Measurements from ENCODE around the gene GP9. TPM values are rescaled to one million over a fixed set of nuclear protein-coding genes. Genes with fewer than 3 reads are reported as not detected.

Gene GP9
- not detected in 2 replicates for total RNA-seq

GRCh38 chr3:129060276-129061022 is at the start of gene GP9:
Gene GP9 (plus strand): TSS chr3:129060779. CDS start chr3:129061740, 961 bp downstream.
- CTCF ChIA-PET, result no interaction called here
- no peak for TF ChIP-seq CTCF (IDR thresholded peaks at IDR 0.05)

GRCh38 chr3:129013491-129013891 is 47.1 kb upstream of the GP9 start:
- Mint-ChIP-seq H3K4me1 (peaks cover 37% of the 10 kb centered on the region), H3K27me3 (peaks cover 3% of the 10 kb centered on the region), H3K9me3 (no peaks in the 10 kb centered on the region), H3K4me3 (no peak overlapping the region), H3K36me3 (ENCODE audit: low read depth) (no peaks in the 10 kb centered on the region), H3K27ac (no peak overlapping the region)
- ATAC-seq (ENCODE audit: low read depth) (no peak), DNase-seq (no peak)
- intact Hi-C loops (cut with micrococcal nuclease), result no loop called here
- POLR2A ChIA-PET, result interaction anchor here (0.6 kb wide), 1 partner anchor 9 kb away, joined by 6 read pairs; no protein-coding TSS in a partner anchor
- no peak for TF ChIP-seq CTCF (IDR thresholded peaks at IDR 0.05)
- CTCF ChIA-PET, result no interaction called here

More at GRCh38 chr3:129060276-129061022, at the start of gene GP9:
- H3K27ac Mint-ChIP-seq, result no peak within 1 kb of the TSS
- H3K9me3 Mint-ChIP-seq, result no peaks in the 10 kb centered on the region
- intact Hi-C loops (cut with micrococcal nuclease), result no loop called here
- POLR2A ChIA-PET, result no interaction called here
- H3K4me3 Mint-ChIP-seq, result no peak within 1 kb of the TSS
- peaks cover 5% of the 10 kb centered on the region for H3K4me1 Mint-ChIP-seq
- ATAC-seq (ENCODE audit: low read depth), result no peak
- peaks cover 38% of the 10 kb centered on the region for H3K27me3 Mint-ChIP-seq
- no peaks in the 10 kb centered on the region for H3K36me3 Mint-ChIP-seq (ENCODE audit: low read depth)
- DNase-seq, result no peak

- intact Hi-C loops (cut with micrococcal nuclease), result no loop called here
- Mint-ChIP-seq H3K4me1 (peaks cover 41% of the 10 kb centered on the region), H3K4me3 (no peak overlapping the region), H3K36me3 (ENCODE audit: low read depth) (no peaks in the 10 kb centered on the region), H3K27ac (no peak overlapping the region), H3K9me3 (no peaks in the 10 kb centered on the region), H3K27me3 (peaks cover 3% of the 10 kb centered on the region)
- TF ChIP-seq CTCF (IDR thresholded peaks at IDR 0.05), result no peak
- CTCF ChIA-PET, result interaction anchor here (3.4 kb wide), 1 partner anchor 12 kb away, joined by 29 read pairs; no protein-coding TSS in a partner anchor
- no peak for ATAC-seq (ENCODE audit: low read depth)
- POLR2A ChIA-PET, result no interaction called here
- no peak for DNase-seq
Observed at GRCh38 chr3:129014148-129014547, 46.4 kb upstream of the GP9 start.

GRCh38 chr3:129014793-129015345 is 45.7 kb upstream of the GP9 start:
- POLR2A ChIA-PET, result interaction anchor here (2.8 to 3.0 kb wide), 3 partner anchors 10 to 20 kb away, joined by 12 to 45 read pairs (median 17); partner anchors contain the start of gene CFAP92

More at GRCh38 chr3:129014793-129015345, 45.7 kb upstream of the GP9 start:
- H3K27me3 Mint-ChIP-seq, result no peaks in the 10 kb centered on the region
- H3K27ac Mint-ChIP-seq, result peak overlapping the region; percentile 59
- H3K36me3 Mint-ChIP-seq (ENCODE audit: low read depth), result no peaks in the 10 kb centered on the region
- intact Hi-C loops (cut with micrococcal nuclease), result no loop called here
- peaks cover 41% of the 10 kb centered on the region for H3K4me1 Mint-ChIP-seq
- no peak overlapping the region for H3K4me3 Mint-ChIP-seq
- ATAC-seq (ENCODE audit: low read depth) (no peak), DNase-seq (no peak)
- no peak for TF ChIP-seq CTCF (IDR thresholded peaks at IDR 0.05)
- CTCF ChIA-PET, result interaction anchor here (2.9 to 3.9 kb wide), 3 partner anchors 12 to 231 kb away, joined by 16 to 63 read pairs (median 29); no protein-coding TSS in a partner anchor
- H3K9me3 Mint-ChIP-seq, result no peaks in the 10 kb centered on the region
